CD4-positive, alpha-beta T cell treated with Interferon alpha-2 for 1 hour (primary cell): Measurements from ENCODE around the gene MEF2D.
A peak's percentile ranks its signal among the peaks of the same experiment; 100 is the strongest.

Experiments
- DNase-seq, 2 donors: peaks; one replicate each; pipeline ENCODE4 v3.0.0-alpha.2; 2020 to 2022

Gene MEF2D

GRCh38 chr1:156467385-156467784 is 33.2 kb downstream of the MEF2D start:
- DNase-seq, result no peak

- no peak for DNase-seq
These were observed 34.7 kb downstream of the MEF2D start for GRCh38 chr1:156465747-156466365.

GRCh38 chr1:156464825-156465452 is 35.6 kb downstream of the MEF2D start:
- no peak for DNase-seq

GRCh38 chr1:156464335-156464734 is 36.2 kb downstream of the MEF2D start:
- DNase-seq, result no peak

- DNase-seq, result no peak
These were observed 36.7 kb downstream of the MEF2D start for GRCh38 chr1:156463874-156464273.

GRCh38 chr1:156462954-156463795 is 37.4 kb downstream of the MEF2D start:
- DNase-seq, result no peak

- DNase-seq, result no peak
These were observed 38.6 kb downstream of the MEF2D start for GRCh38 chr1:156461781-156462647.

- no peak for DNase-seq
These were observed 39.5 kb downstream of the MEF2D start for GRCh38 chr1:156461109-156461508.

GRCh38 chr1:156460525-156460924 is 40.0 kb downstream of the MEF2D start:
- DNase-seq, result no peak

GRCh38 chr1:156458181-156458503 is 42.4 kb downstream of the MEF2D start:
- DNase-seq, result no peak

GRCh38 chr1:156456625-156457465 is 43.7 kb downstream of the MEF2D start:
- DNase-seq, result peak; percentile 98

- no peak for DNase-seq
These were observed 45.2 kb downstream of the MEF2D start for GRCh38 chr1:156455362-156455761.

- DNase-seq, result no peak
These were observed 47.7 kb downstream of the MEF2D start for GRCh38 chr1:156452907-156453306.

- no peak for DNase-seq
These were observed 48.9 kb downstream of the MEF2D start for GRCh38 chr1:156451505-156452160.

GRCh38 chr1:156448134-156448967 is 52.2 kb downstream of the MEF2D start:
- no peak for DNase-seq

- peak; percentile 75 to 84 for DNase-seq
These were observed 54.7 kb downstream of the MEF2D start for GRCh38 chr1:156445789-156446263.

GRCh38 chr1:156444407-156445001 is 56.1 kb downstream of the MEF2D start:
- DNase-seq, result peak in 1 of 2 donors; percentile 38

- DNase-seq, result no peak
These were observed 57.3 kb downstream of the MEF2D start for GRCh38 chr1:156443286-156443685.

GRCh38 chr1:156440654-156441437 is 59.7 kb downstream of the MEF2D start:
- no peak for DNase-seq
